ENCODE data around the gene VSTM4.

- TF ChIP-seq ZNF114 (CRISPR knock-in tag; IDR thresholded peaks at IDR 0.05) (no peak), EZH2 (IDR thresholded peaks at IDR 0.05; ENCODE audit: low read depth, unreplicated experiment) (no peak), CTCF (conservative IDR thresholded peaks at IDR 0.05; ENCODE audit: low read depth in 2 of 2) (no peak), POLR2AphosphoS5 (IDR thresholded peaks at IDR 0.05; ENCODE audit: low read depth) (no peak), EZH2phosphoT487 (IDR thresholded peaks at IDR 0.05; ENCODE audit: unreplicated experiment) (no peak), REST (IDR thresholded peaks at IDR 0.05; ENCODE audit: unreplicated experiment) (no peak), NANOG (IDR thresholded peaks at IDR 0.05; ENCODE audit: borderline replicate concordance) (no peak)
Measured at GRCh38 chr10:49076319-49076718, 39.0 kb downstream of the VSTM4 start.

Data from GM23338 (cell line).